Adrenal gland (tissue), 12 donors: ENCODE results near the gene ENOX1. TPM values are rescaled to one million over a fixed set of nuclear protein-coding genes. Genes with fewer than 3 reads are reported as not detected.

ENCODE experiments used
- DNase-seq, 7 donors: peaks; one replicate each; pipeline ENCODE4 v3.0.0-alpha.2; 2019 to 2020
- H3K27ac ChIP-seq, 5 donors: fragments of 200-600 bp; sonication (generic) in 4 of 5; 1 replicate in 3 of 5; 2 replicates in 2 of 5; pipeline versions ENCODE4 v1.5.1 to v1.8.0; 2016 to 2020; ENCODE audit warnings: mild to moderate bottlenecking in 1 of 5
- H3K27me3 ChIP-seq: fragments of 200-600 bp; 2 replicates; pipeline ENCODE4 v1.8.0; 2021
- H3K36me3 ChIP-seq, 2 donors: fragments of 200-600 bp; replicated peaks in 1 of 2; 1 replicate in 1 of 2; 2 replicates in 1 of 2; pipeline versions ENCODE4 v1.5.1 to v1.8.0; 2018 to 2022
- H3K4me1 ChIP-seq, 2 donors: fragments of 200-600 bp; replicated peaks in 1 of 2; 1 replicate in 1 of 2; 2 replicates in 1 of 2; pipeline versions ENCODE4 v1.5.1 to v1.8.0; 2018 to 2021
- H3K4me3 ChIP-seq, 4 donors: fragments of 200-600 bp; sonication (generic) in 3 of 4; one replicate each; pipeline ENCODE4 v1.5.1; 2016 to 2018
- H3K9me3 ChIP-seq, 3 donors: fragments of 200-600 bp; sonication (generic) in 1 of 3; replicated peaks in 1 of 3; 1 replicate in 2 of 3; 2 replicates in 1 of 3; pipeline versions ENCODE4 v1.5.1 to v1.8.0; 2016 to 2021
- CTCF ChIP-seq, 6 experiments: fragments of 450-650 bp in 4 of 6; fragments of 200-600 bp in 2 of 6; sonication (generic) in 1 of 6; IDR thresholded peaks; 1 replicate in 5 of 6; 2 replicates in 1 of 6; pipeline versions ENCODE4 v1.5.1 to v1.8.0; 2016 to 2021; ENCODE audit warnings: antibody characterized with exemption in 6 of 6, mild to moderate bottlenecking in 2 of 6, moderate library complexity in 1 of 6
- POLR2A ChIP-seq, 2 donors: fragments of 450-650 bp; IDR thresholded peaks; one replicate each; pipeline ENCODE4 v1.6.1; 2017; ENCODE audit warnings: antibody characterized with exemption in 2 of 2, mild to moderate bottlenecking in 2 of 2, moderate library complexity in 1 of 2
- WGBS, 4 donors: extraction: QIAGEN DNeasy Blood & Tissue Kit in 2 of 4; methylation state at CpG; one replicate each; pipeline versions ENCODE4 v1.1.5 to v1.1.7; 2013 to 2017; 5-methylcytosine and 5-hydroxymethylcytosine counted together
- intact Hi-C, 2 donors: fragments of 100-400 bp; cut with DNase I; formaldehyde crosslinking; loops; one replicate each; pipeline versions ENCODE4 v1.14.1 to v1.15.0; 2022 to 2023
- polyA plus RNA-seq, 3 donors: library from polyadenylated mRNA; stranded (reverse); fragments of 200-250 nt in 2 of 3; fragments of 350-450 nt in 1 of 3; fragmentation: Illumina TruSeq in 1 of 3; extraction: RNeasy Lipid Tissue Mini Kit (QIAGEN cat#74804) in 1 of 3; gene quantifications; one replicate each; pipeline ENCODE4 v1.2.3, GENCODE V29; 2013 to 2014
- total RNA-seq, 9 donors: library from RNA; depleted of rRNA in 4 of 9; stranded (reverse); fragments of >200 nt in 4 of 9; fragments of 120-200 nt in 1 of 9; fragmentation: NEBNext Ultra II Directional in 1 of 9; extraction: Animal tissue kit (Norgen Biotek cat#: 25700) in 1 of 9; gene quantifications; one replicate each; pipeline versions ENCODE4 v1.1.0 to v1.2.4, GENCODE V29; 2013 to 2023
- donor health status: healthy with polysubstance abuse.
- donor health status: Bipolar disorder and iron deficiency.
- donor health status: DM: yes; HTN: yes; CAD: no.
- donor health status: DM: no; HTN: no; CAD: no.
- donor health status: DM: no; HTN: no; CAD: no.
- donor health status: DM: yes; HTN: yes; CAD: no.

The ENOX1 gene
- total and polyA plus RNA-seq, 12 donors: 0.25 to 5.8 (median 1.6) TPM

DNA sequence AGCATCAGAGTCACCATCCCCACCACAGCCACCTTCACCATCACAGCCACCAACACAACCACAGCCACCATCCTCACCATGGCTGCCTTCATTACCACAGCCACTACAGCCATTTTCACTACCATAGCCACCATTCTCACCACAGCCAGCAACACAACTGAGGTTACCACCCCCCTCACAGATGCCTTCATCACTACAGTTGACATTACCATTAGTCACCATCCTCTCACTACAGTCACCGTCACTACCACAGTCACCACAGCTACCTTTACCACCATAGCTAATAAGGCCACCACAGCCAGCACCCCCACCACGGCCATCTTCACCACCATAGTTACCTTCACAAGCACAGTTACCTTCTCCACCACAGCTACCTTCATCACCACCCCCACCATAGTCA, 493.8 kb downstream of the ENOX1 start:
- H3K4me1 ChIP-seq: no peaks in the 10 kb centered on the region
- DNase-seq: no peak
- no peak overlapping the region for H3K27ac ChIP-seq
- H3K36me3 ChIP-seq: no peaks in the 10 kb centered on the region
- 83 to 97% (median 91%) methylated on average over 2 of the region's 2 CpGs for WGBS, 4 donors
- no peak for TF ChIP-seq CTCF (IDR thresholded peaks at IDR 0.05)
- no peak for TF ChIP-seq POLR2A (IDR thresholded peaks at IDR 0.05)
- H3K9me3 ChIP-seq: no peaks in the 10 kb centered on the region
- H3K4me3 ChIP-seq: no peak overlapping the region
- H3K27me3 ChIP-seq: no peaks in the 10 kb centered on the region
- intact Hi-C loops: no loop called here

DNA sequence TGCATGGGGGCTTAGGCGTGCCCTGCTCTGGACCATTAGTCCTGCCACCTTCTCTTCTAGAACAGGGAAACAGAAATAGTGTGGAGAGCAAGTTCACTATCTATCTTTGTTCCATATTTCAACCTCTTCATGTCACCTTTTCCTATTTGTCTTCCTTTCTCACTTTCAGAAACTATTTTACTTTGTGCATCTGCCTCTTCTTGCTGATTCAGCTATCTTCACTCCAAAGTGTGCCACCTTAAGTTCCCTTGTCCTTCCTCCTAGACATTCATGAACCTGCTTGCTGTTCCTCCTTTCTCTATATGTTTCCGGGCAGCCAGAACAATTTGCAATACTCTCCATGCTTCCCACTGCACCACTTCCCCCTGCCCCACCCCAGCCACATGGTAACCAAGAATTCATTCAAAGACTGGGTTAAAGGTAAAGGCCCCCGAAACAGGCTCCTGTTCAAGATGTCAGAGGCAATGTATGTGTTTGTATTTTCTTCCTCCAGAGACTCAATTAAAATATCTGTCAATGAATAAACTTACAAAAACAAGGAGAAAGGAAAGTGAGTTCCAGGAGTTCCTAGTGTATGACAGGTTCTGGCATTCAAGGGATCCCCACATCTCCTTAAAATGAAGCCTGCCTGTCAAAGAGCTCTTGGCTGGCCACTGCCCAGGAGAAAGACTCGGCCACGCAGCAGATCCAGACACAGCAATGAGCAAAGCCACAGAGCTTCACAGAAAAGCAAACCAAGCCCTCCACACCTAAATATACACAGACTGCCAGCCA, 495.3 kb downstream of the ENOX1 start:
- no peak for DNase-seq
- H3K4me1 ChIP-seq: no peaks in the 10 kb centered on the region
- TF ChIP-seq CTCF (IDR thresholded peaks at IDR 0.05) (no peak), POLR2A (IDR thresholded peaks at IDR 0.05) (no peak)
- H3K9me3 ChIP-seq: no peaks in the 10 kb centered on the region
- no peak overlapping the region for H3K4me3 ChIP-seq
- 79 to 92% (median 85%) methylated on average over 5 of the region's 5 CpGs for WGBS, 4 donors
- H3K27me3 ChIP-seq: no peaks in the 10 kb centered on the region
- intact Hi-C loops: no loop called here
- H3K36me3 ChIP-seq: no peaks in the 10 kb centered on the region
- H3K27ac ChIP-seq: no peak overlapping the region

DNA sequence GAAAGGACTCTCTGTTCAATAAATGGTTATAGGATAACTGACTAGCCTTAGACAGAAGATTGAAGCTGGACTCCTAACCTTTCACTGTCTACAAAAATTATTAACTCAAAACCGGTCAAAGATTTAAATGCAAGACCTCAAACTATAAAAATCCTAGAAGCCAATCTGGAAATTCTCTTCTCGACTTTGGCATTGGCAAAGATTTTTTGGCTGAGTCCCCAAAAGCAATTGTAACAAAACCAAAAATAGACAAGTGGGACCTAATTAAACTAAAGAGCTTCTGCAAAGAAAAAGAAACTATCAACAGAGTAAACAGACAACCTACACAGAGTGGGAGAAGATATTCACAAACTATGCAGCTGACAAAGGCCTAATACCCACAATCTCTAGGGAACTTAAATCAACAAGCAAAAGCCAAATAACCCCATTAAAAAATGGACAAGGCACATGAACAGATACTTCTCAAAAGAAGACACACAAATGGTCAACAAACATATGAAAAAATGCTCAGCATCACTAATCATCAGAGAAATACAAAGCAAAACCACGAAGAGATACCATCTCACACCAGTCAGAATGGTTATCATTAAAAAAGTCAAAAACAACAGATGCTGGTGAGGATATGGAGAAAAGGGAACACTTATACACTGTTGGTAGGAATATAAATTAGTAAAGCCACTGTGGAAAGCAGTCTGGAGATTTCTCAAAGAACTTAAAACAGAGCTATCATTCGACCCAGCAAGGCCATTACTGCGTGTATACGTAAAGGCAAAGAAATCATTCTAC, 497.1 kb downstream of the ENOX1 start:
- no peak overlapping the region for H3K27ac ChIP-seq

More for the DNA sequence above, 497.1 kb downstream of the ENOX1 start:
- Histone ChIP-seq H3K4me1 (no peaks in the 10 kb centered on the region), H3K36me3 (no peaks in the 10 kb centered on the region), H3K4me3 (no peak overlapping the region), H3K27me3 (no peaks in the 10 kb centered on the region), H3K9me3 (no peaks in the 10 kb centered on the region)
- no peak for DNase-seq
- 64 to 75% (median 71%) methylated on average over 6 of the region's 6 CpGs for WGBS, 4 donors
- TF ChIP-seq CTCF (IDR thresholded peaks at IDR 0.05) (no peak), POLR2A (IDR thresholded peaks at IDR 0.05) (no peak)
- intact Hi-C loops: no loop called here
